Umbilical cord (tissue), 2 donors: Measurements from ENCODE around the gene UNC93A. TPM values are rescaled to one million over a fixed set of nuclear protein-coding genes. Genes with fewer than 3 reads are reported as not detected.
"Not testable (repeated sequence)": the region's sequence is repeated elsewhere in the genome, so short reads cannot be mapped to it uniquely, and the experiment has no call there.

Experiments used
- DNase-seq: peaks from one replicate; pipeline ENCODE4 v3.0.0-alpha.2; 2015; ENCODE audit warnings: low spot score
- total RNA-seq: library from RNA; depleted of rRNA; stranded (reverse); fragments of >200 nt; gene quantifications from one replicate; pipeline ENCODE4 v1.2.3, GENCODE V29; 2014; ENCODE audit warnings: low replicate concordance; ENCODE audit not compliant: insufficient read depth

Gene UNC93A
- total RNA-seq = 0.72 TPM

DNA sequence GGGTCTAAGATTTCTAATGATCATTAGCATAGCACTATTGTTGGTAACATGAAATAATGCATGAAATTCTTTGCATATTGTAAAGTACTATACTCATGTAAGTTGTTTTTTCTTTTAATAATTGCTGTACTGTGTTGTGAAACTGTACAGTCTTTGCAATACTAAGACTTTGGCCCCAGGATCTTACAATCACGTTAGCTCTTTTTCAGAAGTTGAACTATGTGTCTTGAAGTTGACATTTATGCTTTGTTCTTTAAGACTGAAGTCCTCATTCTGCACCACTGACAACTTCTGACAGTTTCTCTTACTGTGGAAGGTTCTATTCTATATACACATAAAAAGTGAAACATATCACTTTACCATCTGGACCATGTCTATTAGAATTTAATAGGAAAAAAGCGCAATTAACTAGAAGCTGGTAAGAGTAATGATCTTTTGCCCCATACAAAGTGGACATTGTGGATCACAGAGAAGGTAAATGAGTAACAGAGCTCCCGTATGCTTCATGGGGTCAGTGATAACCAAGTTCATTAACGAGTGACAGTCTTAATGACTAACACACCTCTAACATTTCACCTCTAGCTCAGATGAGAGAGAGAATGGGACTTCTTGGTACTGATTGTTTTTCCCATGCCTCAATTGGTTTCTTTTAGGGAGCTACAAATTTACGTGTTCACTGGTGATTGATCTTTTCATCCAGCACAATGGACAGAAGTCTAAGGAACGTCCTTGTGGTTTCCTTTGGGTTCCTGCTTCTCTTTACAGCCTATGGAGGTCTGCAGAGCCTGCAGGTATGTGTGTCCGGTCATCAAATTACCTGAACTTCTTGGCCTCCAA lies at the start of gene UNC93A:
Gene UNC93A (plus strand): TSS at position 530 of the 837 bp plus-strand sequence. CDS start 175 bp downstream, at position 705.
- no peak for DNase-seq

DNA sequence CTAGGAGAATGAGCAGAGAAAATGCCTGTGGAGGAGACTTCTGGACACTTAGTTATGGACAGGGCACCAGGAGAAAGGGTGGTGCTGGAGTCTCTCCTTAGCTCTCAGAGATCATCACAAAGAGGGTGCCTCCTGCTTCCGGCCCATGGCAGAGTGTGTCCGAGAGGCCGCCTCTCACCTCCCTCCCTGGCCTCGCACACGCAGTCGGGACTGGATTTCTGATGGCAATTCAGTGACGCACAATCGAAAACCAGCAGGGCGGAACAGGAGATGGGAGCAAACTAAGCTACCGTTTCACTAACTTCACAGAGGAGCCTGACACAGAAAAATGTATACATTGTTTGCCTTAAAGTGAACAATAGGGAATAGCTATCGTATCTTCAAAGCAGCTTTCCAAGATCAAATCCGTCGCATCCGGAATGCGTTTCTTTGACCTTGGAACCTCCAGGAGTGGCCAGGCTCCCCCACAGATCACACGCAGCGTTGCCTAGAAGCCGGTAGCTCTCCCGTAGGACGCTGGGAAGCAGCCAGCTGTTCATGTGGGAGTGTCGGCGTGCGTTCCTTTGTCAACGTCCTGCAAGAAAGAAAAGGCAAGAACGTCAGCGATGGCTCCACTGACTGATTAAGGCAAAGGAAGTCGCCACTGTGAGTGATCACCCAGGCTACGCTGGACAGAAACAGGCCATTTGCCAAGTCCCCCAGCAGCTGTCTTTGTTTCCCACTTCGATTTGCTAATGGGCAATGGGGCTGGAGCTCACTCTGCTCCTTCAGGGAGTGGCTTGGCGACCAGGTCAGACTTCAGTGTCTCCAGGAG lies 49.6 kb upstream of the UNC93A start:
- not testable (repeated sequence) for DNase-seq

- DNase-seq = not testable (repeated sequence)
These were observed 49.0 kb upstream of the UNC93A start for GRCh38 chr6:167242135-167242506.

- not testable (repeated sequence) for DNase-seq
These were observed 48.5 kb upstream of the UNC93A start for GRCh38 chr6:167242511-167243051.

DNA sequence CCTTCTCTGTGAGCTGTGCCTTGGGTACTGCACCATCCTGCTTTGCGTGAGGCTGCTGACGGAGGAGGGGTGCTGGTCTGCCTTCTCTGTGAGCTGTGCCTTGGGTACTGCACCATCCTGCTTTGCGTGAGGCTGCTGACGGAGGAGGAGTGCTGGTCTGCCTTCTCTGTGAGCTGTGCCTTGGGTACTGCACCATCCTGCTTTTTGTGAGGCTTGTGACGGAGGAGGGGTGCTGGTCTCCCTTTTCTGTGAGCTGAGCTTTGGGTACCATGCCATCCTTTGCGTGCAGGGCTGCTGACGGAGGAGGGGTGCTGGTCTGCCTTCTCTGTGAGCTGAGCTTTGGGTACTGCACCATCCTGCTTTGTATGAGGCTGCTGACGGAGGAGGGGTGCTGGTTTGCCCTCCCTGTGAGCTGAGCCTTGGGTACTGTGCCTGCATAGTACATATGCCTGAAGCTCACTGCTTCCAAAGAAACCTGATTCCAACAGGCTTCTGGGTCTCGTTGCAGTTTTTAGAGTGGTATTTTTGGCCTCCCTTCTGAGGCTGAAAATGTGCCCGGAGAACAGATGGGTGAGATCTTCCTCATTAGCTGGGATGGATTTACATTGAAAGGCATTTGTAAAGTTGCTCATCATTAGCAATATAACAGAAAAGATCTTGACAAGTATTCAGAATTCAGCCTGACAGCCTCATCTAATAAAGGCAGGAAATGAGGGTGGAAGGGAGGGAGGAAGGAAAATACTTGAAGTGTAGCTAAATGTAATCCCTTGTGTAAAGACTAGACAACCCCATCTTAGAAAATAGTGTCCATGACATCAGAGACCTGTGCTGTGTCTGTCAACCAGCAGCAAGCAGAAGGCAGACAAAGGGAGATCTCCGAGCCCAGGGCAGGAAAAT lies 46.8 kb upstream of the UNC93A start:
- DNase-seq = no peak

- DNase-seq = no peak
These were observed 46.1 kb upstream of the UNC93A start for GRCh38 chr6:167244991-167245390.

GRCh38 chr6:167245591-167245990 lies 45.5 kb upstream of the UNC93A start:
- no peak for DNase-seq

GRCh38 chr6:167247814-167248595 lies 43.1 kb upstream of the UNC93A start:
- no peak for DNase-seq

DNA sequence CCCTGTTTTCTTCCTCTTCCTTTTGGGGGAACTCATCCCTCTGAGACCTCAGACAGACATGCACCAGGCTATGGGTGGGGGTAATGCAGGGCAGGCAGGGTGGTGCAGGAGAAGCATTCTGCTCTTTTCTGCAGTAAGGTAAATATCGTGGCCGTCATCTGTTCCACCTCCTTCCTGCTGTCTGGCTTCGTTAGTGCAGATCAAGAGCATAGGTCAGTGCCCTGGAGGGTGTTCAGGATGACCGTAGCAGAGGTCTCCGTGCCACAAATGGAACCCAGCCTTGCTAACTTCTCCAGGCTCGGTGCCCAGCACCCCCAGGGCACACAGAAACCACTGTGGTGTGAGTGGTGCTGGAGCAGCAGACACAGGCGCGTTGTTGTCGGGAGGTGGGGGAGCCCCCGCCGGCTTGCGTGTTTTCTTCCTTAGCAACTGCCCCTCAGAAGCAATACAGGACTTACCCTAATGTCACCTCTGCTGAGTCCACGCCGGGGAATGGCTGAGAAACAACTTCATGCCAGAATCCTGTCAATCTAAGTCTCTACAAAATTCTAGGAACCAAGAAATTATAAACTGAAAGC lies 42.1 kb upstream of the UNC93A start:
- DNase-seq = not testable (repeated sequence)

DNA sequence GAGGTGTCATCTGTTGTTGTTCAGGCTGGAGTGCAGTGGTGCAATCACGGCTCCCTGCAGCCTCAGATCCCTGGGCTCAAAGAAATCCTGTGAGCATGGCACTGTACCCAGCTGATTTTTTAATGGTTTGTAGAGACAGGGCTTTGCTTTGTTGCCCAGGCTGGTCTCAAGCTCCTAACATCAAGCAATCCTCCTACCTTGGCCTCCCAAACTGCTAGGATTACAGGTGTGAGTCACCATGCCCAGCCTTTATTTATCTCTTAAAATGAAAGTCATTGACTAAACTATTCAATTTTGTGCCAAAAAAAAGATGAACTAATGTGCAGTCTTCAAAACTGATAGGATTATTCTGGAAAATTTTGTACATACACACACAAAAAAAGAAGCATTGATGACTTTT lies 38.8 kb upstream of the UNC93A start:
- DNase-seq = no peak

DNA sequence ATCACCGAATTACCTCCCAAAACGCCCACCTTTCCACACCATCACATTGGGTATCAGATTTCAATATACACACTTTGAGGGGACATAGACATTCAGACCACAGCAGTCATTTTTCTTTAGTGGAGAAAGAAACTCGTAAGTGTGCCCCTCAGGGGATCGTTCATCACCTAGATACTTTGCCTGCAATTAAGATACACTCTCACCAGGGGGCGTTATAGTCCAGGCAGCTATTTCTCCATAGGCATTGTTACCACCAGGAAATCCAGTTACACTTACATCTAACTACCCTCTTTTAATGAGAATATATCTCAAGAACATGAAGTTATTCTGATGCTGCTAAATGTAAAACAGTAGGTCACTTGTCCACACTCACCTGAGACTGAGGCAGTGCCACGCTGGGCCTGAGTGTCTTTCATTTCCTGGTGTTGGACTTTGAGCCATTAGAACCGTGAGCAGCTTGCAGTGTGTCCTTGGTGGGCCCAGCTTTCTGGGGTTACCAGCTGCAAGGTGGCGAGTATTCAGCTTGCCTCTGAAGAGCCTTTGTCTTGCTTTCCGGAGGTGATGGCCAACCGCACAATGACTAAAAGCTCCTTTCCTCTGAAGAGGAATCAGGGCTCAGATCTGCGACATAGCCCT lies 35.1 kb upstream of the UNC93A start:
- DNase-seq = no peak

GRCh38 chr6:167258646-167259045 lies 32.5 kb upstream of the UNC93A start:
- no peak for DNase-seq

DNA sequence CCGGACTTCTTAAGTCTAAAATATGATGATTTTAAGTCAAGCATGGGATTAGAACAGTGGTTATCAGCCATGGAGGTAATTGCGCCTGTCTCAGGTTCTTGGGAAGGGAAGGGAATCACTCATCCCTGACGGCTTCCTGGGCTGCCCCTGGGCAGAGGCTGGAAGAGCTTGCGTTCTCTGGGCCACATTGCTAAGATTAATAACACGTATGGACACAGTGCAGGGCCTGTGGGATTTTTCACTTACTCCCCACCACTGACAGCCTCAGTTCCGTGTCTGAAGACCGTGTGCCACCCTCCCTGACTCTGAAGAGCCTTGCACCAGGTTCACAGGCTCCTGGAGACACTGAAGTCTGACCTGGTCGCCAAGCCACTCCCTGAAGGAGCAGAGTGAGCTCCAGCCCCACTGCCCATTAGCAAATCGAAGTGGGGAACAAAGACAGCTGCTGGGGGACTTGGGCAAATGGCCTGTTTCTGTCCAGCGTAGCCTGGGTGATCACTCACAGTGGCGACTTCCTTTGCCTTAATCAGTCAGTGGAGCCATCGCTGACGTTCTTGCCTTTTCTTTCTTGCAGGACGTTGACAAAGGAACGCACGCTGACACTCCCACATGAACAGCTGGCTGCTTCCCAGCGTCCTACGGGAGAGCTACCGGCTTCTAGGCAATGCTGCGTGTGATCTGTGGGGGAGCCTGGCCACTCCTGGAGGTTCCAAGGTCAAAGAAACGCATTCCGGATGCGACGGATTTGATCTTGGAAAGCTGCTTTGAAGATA lies 24.9 kb upstream of the UNC93A start:
- DNase-seq = not testable (repeated sequence)

DNA sequence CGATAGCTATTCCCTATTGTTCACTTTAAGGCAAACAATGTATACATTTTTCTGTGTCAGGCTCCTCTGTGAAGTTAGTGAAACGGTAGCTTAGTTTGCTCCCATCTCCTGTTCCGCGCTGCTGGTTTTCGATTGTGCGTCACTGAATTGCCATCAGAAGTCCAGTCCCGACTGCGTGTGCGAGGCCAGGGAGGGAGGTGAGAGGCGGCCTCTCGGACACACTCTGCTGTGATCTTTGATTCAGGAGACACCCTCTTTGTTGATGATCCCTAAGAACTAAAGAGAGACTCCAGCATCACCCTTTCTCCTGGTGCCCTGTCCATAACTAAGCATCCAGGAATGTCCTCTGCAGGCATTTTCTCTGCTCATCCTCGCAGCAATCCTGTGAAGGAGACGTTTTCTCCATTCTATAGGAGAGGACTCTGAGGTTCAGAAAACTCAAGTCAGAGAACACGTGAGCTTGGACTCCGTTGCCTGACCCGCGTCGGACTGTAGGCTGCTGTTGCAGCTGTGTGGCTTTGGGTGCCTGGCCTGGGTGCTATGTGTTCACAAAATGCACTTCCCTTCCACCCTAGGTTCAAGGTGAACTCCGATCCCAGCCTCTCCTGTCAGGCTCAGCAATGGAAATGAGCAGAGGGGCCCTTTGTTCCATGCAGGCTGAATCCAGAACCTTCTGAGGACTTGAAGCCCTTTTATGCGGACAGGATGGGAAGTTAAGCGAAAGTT lies 24.1 kb upstream of the UNC93A start:
- no peak for DNase-seq

DNA sequence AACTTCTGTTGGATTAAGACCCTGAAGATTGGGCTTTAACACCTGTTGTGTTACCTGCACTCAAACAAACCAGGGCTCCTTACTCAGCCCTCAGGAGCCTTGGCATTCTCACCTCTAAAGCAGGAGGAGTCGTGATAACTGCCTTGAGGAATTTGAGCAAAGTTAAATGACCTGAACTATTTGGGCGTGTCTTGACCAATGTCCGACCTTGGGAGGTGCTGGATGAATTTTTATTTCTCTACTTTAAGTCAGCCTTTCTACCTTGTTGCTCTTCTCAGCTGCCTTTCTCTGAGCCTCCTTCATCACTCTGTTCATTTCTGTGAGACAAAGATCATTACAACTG lies 23.6 kb upstream of the UNC93A start:
- DNase-seq = not testable (repeated sequence)

DNA sequence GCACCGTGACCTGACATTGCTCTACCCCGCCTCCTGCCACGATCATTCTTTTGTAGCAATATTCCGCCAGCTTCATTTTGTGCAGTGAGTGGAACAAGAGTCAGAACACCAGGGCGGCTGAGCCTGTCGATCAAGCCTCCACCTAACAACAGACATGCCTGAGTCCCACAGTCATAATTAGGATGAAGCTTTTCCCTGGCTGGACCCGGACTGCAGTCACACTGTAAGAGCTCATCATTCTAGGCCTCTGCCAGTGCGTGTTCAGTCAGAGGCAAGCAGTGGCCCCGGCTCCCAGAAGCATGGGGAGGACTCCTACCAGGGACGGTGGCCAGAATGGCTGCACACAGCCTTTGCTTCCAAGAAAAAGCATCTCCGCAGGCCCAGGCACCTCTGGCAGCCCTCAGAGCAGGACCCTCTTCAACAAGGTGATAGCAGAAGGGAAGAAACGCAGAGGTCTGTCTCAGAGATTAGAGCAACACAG lies 23.2 kb upstream of the UNC93A start:
- no peak for DNase-seq

DNA sequence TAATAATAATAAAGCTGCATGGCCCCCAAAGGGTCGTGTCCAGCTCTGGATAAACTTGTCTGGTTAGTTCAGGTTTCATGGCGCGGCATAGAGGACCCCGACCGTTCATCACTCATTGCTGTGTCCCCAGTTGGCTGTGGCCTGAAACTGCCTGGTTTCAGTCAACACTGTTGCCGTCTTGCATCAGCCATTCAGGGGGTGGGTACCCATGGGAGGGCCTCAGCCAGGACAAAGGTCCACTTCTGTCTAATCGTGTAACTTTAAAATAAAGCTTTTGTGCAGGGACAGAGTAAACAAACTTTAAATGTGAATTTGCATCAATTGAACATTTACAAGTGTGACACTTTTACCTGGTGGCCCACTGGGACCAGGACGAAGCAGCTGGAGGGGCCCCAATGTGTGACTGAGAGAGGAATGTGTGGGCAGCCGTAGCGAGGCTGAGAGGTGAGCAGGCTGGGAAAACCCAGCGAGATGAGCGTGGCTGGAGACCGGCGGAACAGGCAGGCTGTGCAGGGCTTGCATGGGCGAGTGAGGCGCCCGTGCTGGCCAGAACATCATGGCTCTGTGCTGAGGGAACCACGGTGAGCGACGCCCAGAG lies 22.3 kb upstream of the UNC93A start:
- no peak for DNase-seq
